K562 (cell line): ENCODE results near the gene FDX2. TPM values are rescaled to one million over a fixed set of nuclear protein-coding genes. Genes with fewer than 3 reads are reported as not detected.

ENCODE experiments used
- BHLHE40 ChIP-seq: IDR thresholded peaks from 2 replicates; pipeline ENCODE4 v1.6.1; 2011; ENCODE audit warnings: low read length, improper control_type of control experiment
- CHD2 ChIP-seq: IDR thresholded peaks from 2 replicates; pipeline ENCODE4 v1.6.1; 2011; ENCODE audit warnings: low read depth, low read length
- CREB3L1 ChIP-seq: fragments of 450-650 bp; IDR thresholded peaks from 2 replicates; pipeline ENCODE4 v1.6.1; 2014; ENCODE audit warnings: low read depth, mild to moderate bottlenecking, moderate library complexity, borderline replicate concordance
- ERF ChIP-seq: fragments of 450-650 bp; formaldehyde crosslinking; IDR thresholded peaks from 2 replicates; pipeline ENCODE4 v1.4.0; 2020; ENCODE audit warnings: mild to moderate bottlenecking, mixed read lengths
- FOXK2 ChIP-seq, 2 experiments: fragments of 450-650 bp; IDR thresholded peaks in 1 of 2; conservative IDR thresholded peaks in 1 of 2; 2 replicates each; pipeline ENCODE4 v1.6.1; 2016; ENCODE audit warnings: low read depth in 2 of 2, mild to moderate bottlenecking in 1 of 2
- FOXO4 ChIP-seq: fragments of 450-650 bp; formaldehyde crosslinking; IDR thresholded peaks from 2 replicates; pipeline ENCODE4 v1.4.0; 2020; ENCODE audit warnings: mild to moderate bottlenecking, moderate library complexity
- HDAC2 ChIP-seq: fragments of 450-650 bp; IDR thresholded peaks from 2 replicates; pipeline ENCODE4 v1.6.1; 2016; ENCODE audit warnings: mild to moderate bottlenecking
- HMG20A ChIP-seq: fragments of 450-650 bp; formaldehyde crosslinking; conservative IDR thresholded peaks from 2 replicates; pipeline ENCODE4 v1.4.0; 2020; ENCODE audit warnings: mild to moderate bottlenecking, mixed read lengths
- HOXB6 ChIP-seq: fragments of 250-450 bp; sonication (Bioruptor Pico); IDR thresholded peaks from 2 replicates; pipeline ENCODE4 v1.5.1; 2022; ENCODE audit warnings: mild to moderate bottlenecking, borderline replicate concordance
- MTF1 ChIP-seq: fragments of 250-450 bp; sonication (Bioruptor Pico); IDR thresholded peaks from 2 replicates; pipeline ENCODE4 v1.9.0; 2021; ENCODE audit warnings: moderate library complexity, mild to moderate bottlenecking, inconsistent platforms, borderline replicate concordance
- MYBL2 ChIP-seq, 2 experiments: fragments of 450-650 bp in 1 of 2; sonication (generic) in 1 of 2; formaldehyde crosslinking in 1 of 2; IDR thresholded peaks; 2 replicates each; pipeline versions ENCODE4 v1.6.1 to v1.8.1; 2017 to 2022; ENCODE audit warnings: borderline replicate concordance in 1 of 2, inconsistent platforms in 1 of 2, low read depth in 1 of 2, mild to moderate bottlenecking in 1 of 2, missing genetic modification reagents in 1 of 2, moderate library complexity in 1 of 2
- MYC ChIP-seq, 2 experiments: fragments of 250-450 bp in 1 of 2; sonication (Bioruptor Pico) in 1 of 2; IDR thresholded peaks; 2 replicates each; pipeline versions ENCODE4 v1.5.1 to v1.6.1; 2012 to 2021; ENCODE audit warnings: low read depth in 2 of 2, borderline replicate concordance in 1 of 2, improper control_type of control experiment in 1 of 2, low read length in 1 of 2, mild to moderate bottlenecking in 1 of 2, moderate library complexity in 1 of 2
- PHTF2 ChIP-seq: fragments of 250-450 bp; sonication (Bioruptor Pico); IDR thresholded peaks from 2 replicates; pipeline ENCODE4 v1.5.0; 2021; ENCODE audit warnings: mild to moderate bottlenecking
- ZNF184 ChIP-seq: sonication (generic); formaldehyde crosslinking; IDR thresholded peaks from 2 replicates; pipeline ENCODE4 v1.5.0; 2020; ENCODE audit warnings: missing genetic modification reagents
- ZNF449 ChIP-seq: fragments of 250-450 bp; sonication (Bioruptor Pico); IDR thresholded peaks from 2 replicates; pipeline ENCODE4 v1.8.0; 2022; ENCODE audit warnings: moderate library complexity, mild to moderate bottlenecking, inconsistent platforms
- ZNF589 ChIP-seq: fragments of 200-800 bp; sonication (Bioruptor generic); IDR thresholded peaks from 2 replicates; pipeline ENCODE4 v1.6.1; 2016; ENCODE audit warnings: low read depth, missing genetic modification characterization, missing compliant biosample characterization
- ZNF639 ChIP-seq, 2 experiments: fragments of 200-800 bp in 1 of 2; sonication (Bioruptor generic) in 1 of 2; sonication (generic) in 1 of 2; formaldehyde crosslinking in 1 of 2; IDR thresholded peaks in 1 of 2; conservative IDR thresholded peaks in 1 of 2; 2 replicates each; pipeline versions ENCODE4 v1.5.0 to v1.6.1; 2016 to 2020; ENCODE audit warnings: missing compliant biosample characterization in 1 of 2, missing genetic modification characterization in 1 of 2, missing genetic modification reagents in 1 of 2
- ZNF717 ChIP-seq: fragments of 250-450 bp; sonication (Bioruptor Pico); IDR thresholded peaks from 2 replicates; pipeline ENCODE4 v1.5.0; 2021
- polyA plus RNA-seq, 8 experiments: library from polyadenylated mRNA; depleted of rRNA in 4 of 8; stranded (reverse) in 5 of 8; unstranded in 3 of 8; fragments of >200 nt; fragmentation: Nextera tagmentation in 2 of 8; fragmentation: Illumina TruSeq in 1 of 8; extraction: Ambion mirVana in 2 of 8; extraction: Trizol in 1 of 8; gene quantifications; 2 replicates each; pipeline versions ENCODE4 v1.2.1 to v1.2.3, GENCODE V29; 2011 to 2014; ENCODE audit warnings: inconsistent platforms in 1 of 8, missing spikeins in 1 of 8
- total RNA-seq, 7 experiments: library from RNA; depleted of rRNA in 6 of 7; stranded (reverse); fragments of >200 nt in 6 of 7; fragmentation: Illumina TruSeq in 2 of 7; extraction: Trizol in 2 of 7; gene quantifications; 2 replicates each; pipeline versions ENCODE4 v1.2.1 to v1.2.3, GENCODE V29; 2011 to 2021; ENCODE audit warnings: low replicate concordance in 1 of 7

FDX2 gene
- total and polyA plus RNA-seq, 9 of the 15 experiments (the other 6 are each of a cell fraction or from before 2014, with no cell fraction given) = 2.5 to 49.8 (median 29.7) TPM

- TF ChIP-seq ERF (CRISPR knock-in tag) = peak; percentile 86; the same call in 1 of the 2 replicates
- no peak for TF ChIP-seq ZNF449 (CRISPR knock-in tag)
- TF ChIP-seq MTF1 = no peak
- no peak for TF ChIP-seq HMG20A (CRISPR knock-in tag)
- peak; percentile 68 to 87; a peak in 2 of 4 replicates for TF ChIP-seq FOXK2 (conservative IDR thresholded peaks at IDR 0.05 in 1 of 2, IDR thresholded peaks at IDR 0.05 in 1 of 2; ENCODE audit: low read depth in 2 of 2)
- no peak for TF ChIP-seq HOXB6 (CRISPR knock-in tag)
- peak; percentile 82; the same call in 1 of the 2 replicates for TF ChIP-seq CREB3L1
- 0 out of 2 replicates have a peak, but pooled peaks have one; percentile 42 for TF ChIP-seq HDAC2
- peak; percentile 98 for TF ChIP-seq BHLHE40
- peak; percentile 61; the same call in 1 of the 2 replicates for TF ChIP-seq CHD2
- TF ChIP-seq PHTF2 (CRISPR knock-in tag) = 0 out of 2 replicates have a peak, but pooled peaks have one; percentile 61
- TF ChIP-seq ZNF639 (CRISPR knock-in tag; conservative IDR thresholded peaks at IDR 0.05 in 1 of 2, IDR thresholded peaks at IDR 0.05 in 1 of 2) = peak in 1 of 2 experiments; percentile 6; a peak in 1 of 4 replicates
- 0 out of 2 replicates have a peak, but pooled peaks have one; percentile 34 for TF ChIP-seq FOXO4 (CRISPR knock-in tag)
- peak; percentile 92 for TF ChIP-seq MYC (IDR thresholded peaks at IDR 0.05; ENCODE audit: low read depth, low read length)
- peak; percentile 94 for TF ChIP-seq MYC (CRISPR knock-in tag; IDR thresholded peaks at IDR 0.05; ENCODE audit: borderline replicate concordance, low read depth)
- TF ChIP-seq ZNF589 = 0 out of 2 replicates have a peak, but pooled peaks have one; percentile 10
- TF ChIP-seq ZNF184 (CRISPR knock-in tag) = no peak
- TF ChIP-seq MYBL2 (IDR thresholded peaks at IDR 0.05; ENCODE audit: low read depth) = no peak
- TF ChIP-seq MYBL2 (CRISPR knock-in tag; IDR thresholded peaks at IDR 0.05; ENCODE audit: borderline replicate concordance) = no peak
- TF ChIP-seq ZNF717 (CRISPR knock-in tag) = no peak
These were observed 26.5 kb downstream of the FDX2 start (continued) for GRCh38 chr19:10289167-10289835.
